CD14-positive monocyte (primary cell): ENCODE results near the gene SULT1A2. TPM values are rescaled to one million over a fixed set of nuclear protein-coding genes. Genes with fewer than 3 reads are reported as not detected.
A peak's percentile ranks its signal among the peaks of the same experiment; 100 is the strongest.
"Not testable (repeated sequence)": the region's sequence is repeated elsewhere in the genome, so short reads cannot be mapped to it uniquely, and the experiment has no call there.

Source experiments
- DNase-seq, 3 donors: peaks; one replicate each; pipeline ENCODE4 v3.0.0-alpha.2; 2011 to 2022
- H2AFZ ChIP-seq: 2 replicates; pipeline ENCODE4 v1.6.0; 2012; ENCODE audit warnings: mild to moderate bottlenecking, low read depth, low read length, inconsistent platforms; ENCODE audit not compliant: insufficient read depth, poor library complexity, severe bottlenecking
- H3K27ac ChIP-seq, 2 donors: 1 replicate in 1 of 2; 2 replicates in 1 of 2; pipeline ENCODE4 v1.5.1; 2012 to 2013; ENCODE audit warnings: low read length in 2 of 2, control low read depth in 1 of 2, inconsistent platforms in 1 of 2, low read depth in 1 of 2, mild to moderate bottlenecking in 1 of 2
- H3K27me3 ChIP-seq, 2 donors: one replicate each; pipeline versions ENCODE4 v1.6.0 to v1.6.1; 2011 to 2013; ENCODE audit warnings: low read length in 2 of 2; ENCODE audit not compliant: control insufficient read depth in 2 of 2, insufficient read depth in 2 of 2
- H3K36me3 ChIP-seq, 2 donors: replicated peaks in 1 of 2; 1 replicate in 1 of 2; 2 replicates in 1 of 2; pipeline versions ENCODE4 v1.5.1 to v1.6.1; 2012 to 2013; ENCODE audit warnings: low read length in 2 of 2, control low read depth in 1 of 2, inconsistent platforms in 1 of 2, mild to moderate bottlenecking in 1 of 2; ENCODE audit not compliant: insufficient read depth in 2 of 2, control insufficient read depth in 1 of 2
- H3K4me1 ChIP-seq, 2 donors: 1 replicate in 1 of 2; 2 replicates in 1 of 2; pipeline versions ENCODE4 v1.5.1 to v1.6.1; 2012 to 2013; ENCODE audit warnings: low read length in 2 of 2, control low read depth in 1 of 2, inconsistent platforms in 1 of 2, mild to moderate bottlenecking in 1 of 2, moderate library complexity in 1 of 2; ENCODE audit not compliant: insufficient read depth in 2 of 2, control insufficient read depth in 1 of 2
- H3K4me2 ChIP-seq: replicated peaks from 2 replicates; pipeline ENCODE3; 2012; ENCODE audit warnings: low read length, moderate library complexity, mild to moderate bottlenecking; ENCODE audit not compliant: poor library complexity, severe bottlenecking; ENCODE audit errors: extremely low read depth
- H3K4me3 ChIP-seq, 3 experiments: fragments of 200-600 bp in 1 of 3; sonication (generic) in 1 of 3; replicated peaks in 1 of 3; 1 replicate in 2 of 3; 2 replicates in 1 of 3; pipeline ENCODE4 v1.5.1; 2011 to 2013; ENCODE audit warnings: low read length in 3 of 3, mild to moderate bottlenecking in 3 of 3, control low read depth in 2 of 3, low read depth in 2 of 3, inconsistent platforms in 1 of 3, moderate library complexity in 1 of 3
- H3K79me2 ChIP-seq: 2 replicates; pipeline ENCODE4 v1.6.0; 2012; ENCODE audit warnings: mild to moderate bottlenecking, control low read depth, inconsistent platforms, low read length, moderate library complexity; ENCODE audit not compliant: insufficient read depth
- H3K9ac ChIP-seq: 2 replicates; pipeline ENCODE4 v1.6.0; 2017; ENCODE audit warnings: low read length, mild to moderate bottlenecking; ENCODE audit not compliant: insufficient read depth, poor library complexity, severe bottlenecking
- H3K9me3 ChIP-seq, 2 donors: replicated peaks in 1 of 2; 1 replicate in 1 of 2; 2 replicates in 1 of 2; pipeline versions ENCODE4 v1.5.1 to v1.6.1; 2012 to 2013; ENCODE audit warnings: low read length in 2 of 2, control low read depth in 1 of 2; ENCODE audit not compliant: control insufficient read depth in 1 of 2, insufficient read depth in 1 of 2
- H4K20me1 ChIP-seq: 2 replicates; pipeline ENCODE4 v1.6.0; 2012; ENCODE audit warnings: mild to moderate bottlenecking, low read length, control low read depth, moderate library complexity; ENCODE audit not compliant: insufficient read depth
- H3K27ac Mint-ChIP-seq, 7 donors: one replicate each; pipeline ENCODE4 v1.8.0; 2020; ENCODE audit warnings: mild to moderate bottlenecking in 7 of 7, mixed read lengths in 7 of 7, moderate library complexity in 6 of 7, inconsistent platforms in 2 of 7
- H3K27me3 Mint-ChIP-seq, 3 donors: one replicate each; pipeline ENCODE4 v1.8.0; 2021 to 2022; ENCODE audit warnings: low read depth in 3 of 3, mild to moderate bottlenecking in 3 of 3, mixed read lengths in 3 of 3, moderate library complexity in 3 of 3, inconsistent platforms in 1 of 3
- H3K36me3 Mint-ChIP-seq, 2 donors: one replicate each; pipeline ENCODE4 v1.8.0; 2020; ENCODE audit warnings: mixed read lengths in 2 of 2, inconsistent platforms in 1 of 2, mild to moderate bottlenecking in 1 of 2
- H3K4me1 Mint-ChIP-seq: one replicate; pipeline ENCODE4 v1.8.0; 2020; ENCODE audit warnings: mild to moderate bottlenecking, mixed read lengths
- H3K4me3 Mint-ChIP-seq, 2 donors: one replicate each; pipeline ENCODE4 v1.8.0; 2020; ENCODE audit warnings: mild to moderate bottlenecking in 2 of 2, mixed read lengths in 2 of 2, moderate library complexity in 1 of 2
- H3K9me3 Mint-ChIP-seq, 7 donors: one replicate each; pipeline ENCODE4 v1.8.0; 2020 to 2022; ENCODE audit warnings: mixed read lengths in 7 of 7, mild to moderate bottlenecking in 6 of 7, moderate library complexity in 6 of 7, inconsistent platforms in 2 of 7
- CTCF ChIP-seq: fragments of 200-600 bp; IDR thresholded peaks from one replicate; pipeline ENCODE4 v1.8.0; 2022; ENCODE audit warnings: antibody characterized with exemption, mild to moderate bottlenecking
- WGBS: methylation state at CpG from one replicate; pipeline ENCODE4 v1.1.5; 2013; ENCODE audit warnings: missing lambda C conversion rate; ENCODE audit not compliant: insufficient coverage; 5-methylcytosine and 5-hydroxymethylcytosine counted together
- intact Hi-C, 2 donors: fragments of 100-400 bp; cut with micrococcal nuclease; formaldehyde crosslinking; loops; one replicate each; pipeline versions ENCODE4 v1.15.0 to v1.15.1; 2023
- polyA plus RNA-seq, 3 donors: library from polyadenylated mRNA; depleted of rRNA in 1 of 3; unstranded in 2 of 3; stranded (reverse) in 1 of 3; fragments of 300-500 nt in 2 of 3; fragments of >200 nt in 1 of 3; fragmentation: Illumina TruSeq in 2 of 3; gene quantifications; 1 replicate in 2 of 3; 2 replicates in 1 of 3; pipeline ENCODE4 v1.2.3, GENCODE V29; 2012 to 2021

Gene SULT1A2
- polyA plus RNA-seq, 3 donors: 1.1 to 4.6 TPM; not detected in 1

GRCh38 chr16:28621481-28622155, 24.8 kb upstream of the SULT1A2 start:
- H3K4me1 Mint-ChIP-seq: peaks cover 50% of the 10 kb centered on the region
- peak overlapping the region; percentile 41 to 93 for H3K4me3 Mint-ChIP-seq
- WGBS: 87% methylated on average over 4 of the region's 7 CpGs
- intact Hi-C loops: no loop called here
- Histone ChIP-seq H3K27ac (no peak overlapping the region), H3K36me3 (peaks cover 0 to 6% of the 10 kb centered on the region in 2 donors), H3K4me2 (no peak overlapping the region), H3K9me3 (no peaks in the 10 kb centered on the region), H4K20me1 (no peaks in the 10 kb centered on the region), H3K27me3 (no peaks in the 10 kb centered on the region), H2AFZ (no peak overlapping the region), H3K79me2 (peaks cover 28% of the 10 kb centered on the region), H3K9ac (no peak overlapping the region), H3K4me1 (peaks cover 41 to 46% of the 10 kb centered on the region in 2 donors), H3K4me3 (peak overlapping the region in 1 of 3 experiments; percentile 77)
- no peaks in the 10 kb centered on the region for H3K9me3 Mint-ChIP-seq
- H3K27me3 Mint-ChIP-seq: peaks cover 0 to 3% (median under 1%) of the 10 kb centered on the region in 3 donors
- no peak for TF ChIP-seq CTCF
- H3K36me3 Mint-ChIP-seq: peaks cover 10 to 19% of the 10 kb centered on the region in 2 donors
- no peak for DNase-seq
- peak overlapping the region in 4 of 7 donors; percentile 52 to 87 (median 63) for H3K27ac Mint-ChIP-seq

GRCh38 chr16:28620316-28620715, 23.5 kb upstream of the SULT1A2 start:
- intact Hi-C loops, H3K27ac ChIP-seq, H3K9ac ChIP-seq, H3K9me3 Mint-ChIP-seq, H3K36me3 ChIP-seq, H3K9me3 ChIP-seq, H3K27me3 ChIP-seq, DNase-seq, H3K27me3 Mint-ChIP-seq, H3K27ac Mint-ChIP-seq, H3K4me2 ChIP-seq, H3K4me3 ChIP-seq, H4K20me1 ChIP-seq, H2AFZ ChIP-seq, H3K4me3 Mint-ChIP-seq: not testable (repeated sequence)
- Histone ChIP-seq H3K79me2 (peaks cover 28% of the 10 kb centered on the region), H3K4me1 (peaks cover 50 to 51% of the 10 kb centered on the region in 2 donors)
- Mint-ChIP-seq H3K36me3 (peaks cover 10 to 23% of the 10 kb centered on the region in 2 donors), H3K4me1 (peaks cover 60% of the 10 kb centered on the region)
- no CpG with 5 or more reads among the region's 1 CpG for WGBS
